ENCODE measurements around the gene FOXP1. TPM values are rescaled to one million over a fixed set of nuclear protein-coding genes. Genes with fewer than 3 reads are reported as not detected.
A peak's percentile ranks its signal among the peaks of the same experiment; 100 is the strongest.

Gene FOXP1
- total and polyA plus RNA-seq, 9 of the 15 experiments (the other 6 are each of a cell fraction or from before 2014, with no cell fraction given), result 7.7 to 34.5 (median 13.7) TPM

- TF ChIP-seq HMBOX1 (IDR thresholded peaks at IDR 0.05) (peak; percentile 84), CREB3 (tag; conservative IDR thresholded peaks at IDR 0.05; ENCODE audit: low read depth) (no peak), POLR2H (tag; IDR thresholded peaks at IDR 0.05; ENCODE audit: low read depth) (no peak), HEY1 (CRISPR knock-in tag; IDR thresholded peaks at IDR 0.05; ENCODE audit: borderline replicate concordance) (no peak), ZFP1 (CRISPR knock-in tag; IDR thresholded peaks at IDR 0.05) (no peak), HDGF (IDR thresholded peaks at IDR 0.05) (no peak), PHF21A (IDR thresholded peaks at IDR 0.05; ENCODE audit: borderline replicate concordance, low read depth) (0 out of 2 replicates have a peak, but pooled peaks have one; percentile 14), RBM14 (IDR thresholded peaks at IDR 0.05; ENCODE audit: borderline replicate concordance, insufficient read depth, low read depth, low read length) (no peak), ZNF655 (CRISPR knock-in tag; IDR thresholded peaks at IDR 0.05) (no peak), AFF1 (IDR thresholded peaks at IDR 0.05; ENCODE audit: low read depth in 1 of 2, partially characterized antibody in 2 of 2) (peak; percentile 52 to 57), ZNF592 (IDR thresholded peaks at IDR 0.05) (no peak), MXI1 (IDR thresholded peaks at IDR 0.05; ENCODE audit: low read depth, low read length) (peak; percentile 76; the same call in 1 of the 2 replicates), TCFL5 (CRISPR knock-in tag; conservative IDR thresholded peaks at IDR 0.05) (no peak), SIN3B (IDR thresholded peaks at IDR 0.05; ENCODE audit: low read depth) (no peak)
These were observed 375.1 kb downstream of the FOXP1 start (continued) for GRCh38 chr3:71208211-71209095.
